Stimulated activated effector memory CD8-positive, alpha-beta T cell treated with anti-CD3 and anti-CD28 coated beads, Interleukin-12 subunit alpha, Interleukin-12 subunit beta, amount 100 ng/mL, for 72 hours (primary cell): ENCODE measurements around the gene CPNE2.
"Not testable (repeated sequence)": the region's sequence is repeated elsewhere in the genome, so short reads cannot be mapped to it uniquely, and the experiment has no call there.

Experiments
- ATAC-seq: fragments of 150-1000 bp; cut with Tn5 transposase; 2 replicates; pipeline ENCODE4 v1.10.0; 2021
- DNase-seq, 2 donors: peaks; one replicate each; pipeline ENCODE4 v3.0.0; 2021 to 2022; ENCODE audit warnings: low spot score in 2 of 2
- H3K27ac Mint-ChIP-seq: one replicate; pipeline ENCODE4 v1.8.0; 2022; ENCODE audit warnings: mild to moderate bottlenecking, mixed read lengths
- H3K36me3 Mint-ChIP-seq: one replicate; pipeline ENCODE4 v1.8.0; 2022; ENCODE audit warnings: mild to moderate bottlenecking, mixed read lengths
- H3K4me1 Mint-ChIP-seq: one replicate; pipeline ENCODE4 v1.8.0; 2022; ENCODE audit warnings: mixed read lengths
- H3K4me3 Mint-ChIP-seq: one replicate; pipeline ENCODE4 v1.8.0; 2022; ENCODE audit warnings: mild to moderate bottlenecking, mixed read lengths
- H3K9me3 Mint-ChIP-seq: one replicate; pipeline ENCODE4 v1.8.0; 2022; ENCODE audit warnings: mixed read lengths

CPNE2 gene

DNA sequence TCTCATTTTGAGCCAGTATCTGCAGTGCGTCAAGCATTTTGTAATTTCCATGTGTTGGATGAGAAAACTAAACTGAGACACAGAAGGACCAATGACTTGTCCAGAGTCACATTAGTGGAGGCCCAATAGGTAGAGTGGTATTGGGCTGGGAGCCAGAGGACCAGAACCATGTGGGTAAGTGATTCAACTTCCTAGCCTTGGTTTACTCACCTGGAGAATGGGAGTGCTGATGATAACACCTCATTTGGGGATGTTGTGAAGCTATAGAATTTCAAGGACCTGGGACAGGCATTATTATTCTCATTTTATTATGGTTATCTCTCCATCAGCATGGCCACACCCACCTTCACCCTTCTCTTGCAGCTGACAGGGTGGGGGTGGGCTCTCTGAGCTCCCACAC lies 8.1 kb downstream of the CPNE2 start:
- no peaks in the 10 kb centered on the region for H3K9me3 Mint-ChIP-seq
- no peaks in the 10 kb centered on the region for H3K36me3 Mint-ChIP-seq
- ATAC-seq (no peak), DNase-seq (no peak)
- H3K4me1 Mint-ChIP-seq: peaks cover 23% of the 10 kb centered on the region
- no peak overlapping the region for H3K4me3 Mint-ChIP-seq
- peak overlapping the region; percentile 15 for H3K27ac Mint-ChIP-seq

- ATAC-seq (no peak), DNase-seq (no peak)
- Mint-ChIP-seq H3K27ac (peak overlapping the region; percentile 71), H3K4me3 (no peak overlapping the region), H3K4me1 (peaks cover 34% of the 10 kb centered on the region), H3K36me3 (no peaks in the 10 kb centered on the region), H3K9me3 (no peaks in the 10 kb centered on the region)
Measured at GRCh38 chr16:57102888-57103851, 10.8 kb downstream of the CPNE2 start.

GRCh38 chr16:57104706-57105105 lies 12.3 kb downstream of the CPNE2 start:
- H3K4me1 Mint-ChIP-seq: peaks cover 29% of the 10 kb centered on the region
- H3K27ac Mint-ChIP-seq: peak overlapping the region; percentile 80
- peak overlapping the region; percentile 10 for H3K4me3 Mint-ChIP-seq
- DNase-seq: no peak
- no peaks in the 10 kb centered on the region for H3K9me3 Mint-ChIP-seq
- peak; percentile 69 for ATAC-seq
- H3K36me3 Mint-ChIP-seq: no peaks in the 10 kb centered on the region

GRCh38 chr16:57105184-57105583 lies 12.8 kb downstream of the CPNE2 start:
- Mint-ChIP-seq H3K36me3 (no peaks in the 10 kb centered on the region), H3K4me1 (peaks cover 25% of the 10 kb centered on the region), H3K27ac (peak overlapping the region; percentile 80), H3K9me3 (no peaks in the 10 kb centered on the region), H3K4me3 (peak overlapping the region; percentile 10)
- no peak for DNase-seq
- no peak for ATAC-seq

GRCh38 chr16:57106767-57107166 lies 14.4 kb downstream of the CPNE2 start:
- Mint-ChIP-seq H3K36me3 (no peaks in the 10 kb centered on the region), H3K4me1 (peaks cover 22% of the 10 kb centered on the region), H3K9me3 (no peaks in the 10 kb centered on the region), H3K27ac (peak overlapping the region; percentile 16), H3K4me3 (no peak overlapping the region)
- ATAC-seq (no peak), DNase-seq (no peak)

- H3K27ac Mint-ChIP-seq: no peak overlapping the region
- ATAC-seq (no peak), DNase-seq (no peak)
- no peaks in the 10 kb centered on the region for H3K36me3 Mint-ChIP-seq
- H3K9me3 Mint-ChIP-seq: no peaks in the 10 kb centered on the region
- H3K4me3 Mint-ChIP-seq: no peak overlapping the region
- H3K4me1 Mint-ChIP-seq: peaks cover 22% of the 10 kb centered on the region
Measured at GRCh38 chr16:57107321-57107922, 15.0 kb downstream of the CPNE2 start.

DNA sequence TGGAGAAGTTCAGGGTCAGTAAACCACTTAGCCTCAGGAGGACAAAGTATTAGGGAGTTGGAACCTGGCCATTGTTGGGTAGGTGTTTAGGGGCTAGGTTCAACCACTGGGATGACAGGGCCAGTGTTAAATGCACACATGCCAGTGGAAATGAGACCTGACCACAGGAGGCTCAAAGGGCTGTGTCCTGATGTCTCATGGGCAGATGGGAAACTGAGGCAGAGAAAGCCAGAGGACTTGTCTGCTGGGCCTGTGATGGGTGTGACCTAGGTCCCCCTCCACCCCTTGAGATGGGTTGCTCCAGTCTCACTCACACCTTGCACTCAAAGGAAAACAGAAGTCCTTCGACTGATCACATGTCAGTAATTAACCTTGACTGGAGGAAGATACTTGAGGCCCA lies 16.0 kb downstream of the CPNE2 start:
- DNase-seq (no peak), ATAC-seq (no peak)
- H3K4me3 Mint-ChIP-seq: no peak overlapping the region
- peaks cover 22% of the 10 kb centered on the region for H3K4me1 Mint-ChIP-seq
- H3K27ac Mint-ChIP-seq: no peak overlapping the region
- H3K9me3 Mint-ChIP-seq: no peaks in the 10 kb centered on the region
- no peaks in the 10 kb centered on the region for H3K36me3 Mint-ChIP-seq

- not testable (repeated sequence) for DNase-seq, H3K4me3 Mint-ChIP-seq, ATAC-seq, H3K27ac Mint-ChIP-seq, H3K36me3 Mint-ChIP-seq, H3K9me3 Mint-ChIP-seq
- peaks cover 19% of the 10 kb centered on the region for H3K4me1 Mint-ChIP-seq
Measured at GRCh38 chr16:57109259-57110105, 17.1 kb downstream of the CPNE2 start.

GRCh38 chr16:57110937-57111336 lies 18.6 kb downstream of the CPNE2 start:
- peaks cover 10% of the 10 kb centered on the region for H3K4me1 Mint-ChIP-seq
- DNase-seq (no peak), ATAC-seq (no peak)
- no peaks in the 10 kb centered on the region for H3K36me3 Mint-ChIP-seq
- no peak overlapping the region for H3K27ac Mint-ChIP-seq
- no peaks in the 10 kb centered on the region for H3K9me3 Mint-ChIP-seq
- H3K4me3 Mint-ChIP-seq: no peak overlapping the region

GRCh38 chr16:57111420-57111819 lies 19.0 kb downstream of the CPNE2 start:
- no peak overlapping the region for H3K4me3 Mint-ChIP-seq
- H3K9me3 Mint-ChIP-seq: no peaks in the 10 kb centered on the region
- H3K27ac Mint-ChIP-seq: no peak overlapping the region
- H3K4me1 Mint-ChIP-seq: peaks cover 5% of the 10 kb centered on the region
- no peaks in the 10 kb centered on the region for H3K36me3 Mint-ChIP-seq
- DNase-seq (no peak), ATAC-seq (no peak)

- no peaks in the 10 kb centered on the region for H3K4me1 Mint-ChIP-seq
- H3K27ac Mint-ChIP-seq: peak overlapping the region; percentile 34
- ATAC-seq (no peak), DNase-seq (no peak)
- no peak overlapping the region for H3K4me3 Mint-ChIP-seq
- no peaks in the 10 kb centered on the region for H3K9me3 Mint-ChIP-seq
- H3K36me3 Mint-ChIP-seq: no peaks in the 10 kb centered on the region
Measured at GRCh38 chr16:57112403-57113041, 20.1 kb downstream of the CPNE2 start.

GRCh38 chr16:57113042-57113453 lies 20.7 kb downstream of the CPNE2 start:
- Mint-ChIP-seq H3K4me1 (peaks cover 5% of the 10 kb centered on the region), H3K9me3 (no peaks in the 10 kb centered on the region), H3K4me3 (no peak overlapping the region), H3K27ac (peak overlapping the region; percentile 34), H3K36me3 (no peaks in the 10 kb centered on the region)
- ATAC-seq: peak; percentile 31
- no peak for DNase-seq

DNA sequence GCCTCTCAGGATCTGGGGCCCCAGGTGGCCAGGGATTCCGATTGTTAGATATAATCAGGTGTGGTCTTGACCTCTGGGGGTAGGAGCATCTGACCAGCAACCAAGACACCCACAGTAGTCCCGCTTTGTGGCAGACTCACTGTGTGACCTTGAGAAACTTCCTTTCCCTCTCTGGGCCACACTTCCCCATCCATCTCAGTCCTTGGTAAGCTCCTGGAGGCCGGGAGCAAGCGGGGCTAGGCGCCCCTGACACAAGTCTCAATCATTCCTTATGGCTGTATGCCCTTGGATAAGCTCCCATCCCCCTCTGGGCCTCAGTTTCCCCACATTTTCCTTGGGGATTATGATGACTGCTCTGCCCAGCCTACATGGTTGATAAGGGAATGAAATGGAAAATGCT lies 21.3 kb downstream of the CPNE2 start:
- Mint-ChIP-seq H3K4me3 (no peak overlapping the region), H3K36me3 (no peaks in the 10 kb centered on the region), H3K27ac (peak overlapping the region; percentile 12), H3K9me3 (no peaks in the 10 kb centered on the region), H3K4me1 (peaks cover 6% of the 10 kb centered on the region)
- ATAC-seq (no peak), DNase-seq (no peak)

DNA sequence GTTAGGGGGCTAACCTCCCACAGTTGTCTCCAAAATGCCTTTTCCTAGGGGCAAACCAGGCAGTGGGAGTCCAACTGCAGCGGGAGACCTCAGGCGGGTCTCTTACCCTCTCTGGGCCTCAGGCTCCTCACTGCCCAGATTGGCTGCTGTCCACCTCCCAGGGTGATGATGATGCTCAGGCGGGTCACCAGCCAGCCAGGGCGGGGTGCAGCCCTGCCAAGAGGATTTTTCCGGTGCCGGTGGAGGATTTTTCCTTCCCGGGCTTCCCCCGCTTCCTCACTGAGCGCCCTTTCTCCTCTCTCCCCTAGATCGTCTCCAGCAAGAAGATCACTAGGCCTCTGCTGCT lies 22.8 kb downstream of the CPNE2 start:
- Mint-ChIP-seq H3K4me3 (no peak overlapping the region), H3K9me3 (no peaks in the 10 kb centered on the region), H3K36me3 (no peaks in the 10 kb centered on the region), H3K27ac (no peak overlapping the region), H3K4me1 (peaks cover 6% of the 10 kb centered on the region)
- no peak for DNase-seq
- no peak for ATAC-seq
